HepG2 (cell line): Measurements from ENCODE around the gene B3GNT8. TPM values are rescaled to one million over a fixed set of nuclear protein-coding genes. Genes with fewer than 3 reads are reported as not detected.

Experiments used
- ARID5B ChIP-seq: IDR thresholded peaks from 2 replicates; pipeline ENCODE4 v1.4.0; 2020; ENCODE audit warnings: mild to moderate bottlenecking, missing genetic modification reagents
- DRAP1 ChIP-seq: IDR thresholded peaks from 2 replicates; pipeline ENCODE4 v1.6.1; 2016; ENCODE audit warnings: missing genetic modification reagents, missing compliant biosample characterization
- ELF3 ChIP-seq: IDR thresholded peaks from 2 replicates; pipeline ENCODE4 v1.6.1; 2016; ENCODE audit warnings: missing genetic modification reagents, missing compliant biosample characterization
- FOXO1 ChIP-seq: sonication (generic); formaldehyde crosslinking; IDR thresholded peaks from 2 replicates; pipeline ENCODE4 v1.4.0; 2020; ENCODE audit warnings: missing genetic modification reagents
- IRF2 ChIP-seq: IDR thresholded peaks from 2 replicates; pipeline ENCODE4 v1.6.1; 2018; ENCODE audit warnings: missing genetic modification reagents, missing compliant biosample characterization
- MBNL3 ChIP-seq: fragments of 250-450 bp; sonication (Bioruptor Pico); conservative IDR thresholded peaks from 2 replicates; pipeline ENCODE4 v1.8.0; 2022; ENCODE audit warnings: mild to moderate bottlenecking, inconsistent platforms
- NFKB2 ChIP-seq: sonication (generic); formaldehyde crosslinking; IDR thresholded peaks from 2 replicates; pipeline ENCODE4 v1.4.0; 2020; ENCODE audit warnings: missing genetic modification reagents, borderline replicate concordance
- NONO ChIP-seq, 2 experiments: fragments of 450-650 bp in 1 of 2; sonication (generic) in 1 of 2; formaldehyde crosslinking in 1 of 2; IDR thresholded peaks in 1 of 2; conservative IDR thresholded peaks in 1 of 2; 2 replicates each; pipeline versions ENCODE4 v1.6.1 to v1.8.0; 2017 to 2022; ENCODE audit warnings: mild to moderate bottlenecking in 1 of 2, missing genetic modification reagents in 1 of 2, moderate library complexity in 1 of 2
- PATZ1 ChIP-seq: sonication (generic); formaldehyde crosslinking; IDR thresholded peaks from 2 replicates; pipeline ENCODE4 v1.4.0; 2020; ENCODE audit warnings: missing genetic modification reagents
- SMARCE1 ChIP-seq: fragments of 450-650 bp; IDR thresholded peaks from 2 replicates; pipeline ENCODE4 v1.6.1; 2017; ENCODE audit warnings: borderline replicate concordance
- STAG1 ChIP-seq: sonication (generic); formaldehyde crosslinking; IDR thresholded peaks from 2 replicates; pipeline ENCODE4 v1.4.0; 2020; ENCODE audit warnings: missing genetic modification reagents
- TMF1 ChIP-seq: sonication (generic); formaldehyde crosslinking; IDR thresholded peaks from 2 replicates; pipeline ENCODE4 v1.8.1; 2022; ENCODE audit warnings: low read depth, missing genetic modification reagents
- XRCC5 ChIP-seq: fragments of 200-400 bp; formaldehyde crosslinking; optimal IDR thresholded peaks from 2 replicates; pipeline ENCODE3; 2017; ENCODE audit warnings: mild to moderate bottlenecking, low read length
- ZNF292 ChIP-seq: sonication (generic); formaldehyde crosslinking; IDR thresholded peaks from 2 replicates; pipeline ENCODE4 v1.8.1; 2022; ENCODE audit warnings: mild to moderate bottlenecking, low read depth, missing genetic modification reagents, borderline replicate concordance
- ZNF331 ChIP-seq: sonication (generic); formaldehyde crosslinking; IDR thresholded peaks from 2 replicates; pipeline ENCODE4 v1.4.0; 2020; ENCODE audit warnings: missing genetic modification reagents
- ZNF335 ChIP-seq: sonication (generic); formaldehyde crosslinking; IDR thresholded peaks from 2 replicates; pipeline ENCODE4 v1.4.0; 2020; ENCODE audit warnings: missing genetic modification reagents
- ZNF792 ChIP-seq: IDR thresholded peaks from 2 replicates; pipeline ENCODE4 v1.6.1; 2016
- polyA plus RNA-seq, 8 experiments: library from polyadenylated mRNA; depleted of rRNA in 3 of 8; stranded (reverse) in 7 of 8; unstranded in 1 of 8; fragments of >200 nt; fragmentation: Illumina TruSeq in 4 of 8; extraction: Trizol in 4 of 8; gene quantifications; 2 replicates each; pipeline versions ENCODE4 v1.2.1 to v1.2.3, GENCODE V29; 2011 to 2016; ENCODE audit warnings: low read depth in 4 of 8, missing spikeins in 1 of 8, mixed read lengths in 1 of 8; ENCODE audit not compliant: insufficient read depth in 1 of 8
- total RNA-seq, 5 experiments: library from RNA; depleted of rRNA; stranded (reverse); fragments of >200 nt; fragmentation: Illumina TruSeq; extraction: Trizol; gene quantifications; 2 replicates each; pipeline ENCODE4 v1.2.3, GENCODE V29; 2016; ENCODE audit warnings: low read depth in 1 of 5
- TF ChIP-seq, protein P1 (sequence below): sonication (generic); formaldehyde crosslinking; IDR thresholded peaks from 2 replicates; pipeline ENCODE4 v1.5.0; 2020; ENCODE audit warnings: mild to moderate bottlenecking, low read depth, missing genetic modification reagents, borderline replicate concordance
- TF ChIP-seq, protein P2 (sequence below): IDR thresholded peaks from 2 replicates; pipeline ENCODE4 v1.6.1; 2016; ENCODE audit warnings: low read depth, borderline replicate concordance
- TF ChIP-seq, protein P3 (sequence below): sonication (generic); formaldehyde crosslinking; IDR thresholded peaks from 2 replicates; pipeline ENCODE4 v1.9.0; 2022; ENCODE audit warnings: missing genetic modification reagents, mild to moderate bottlenecking, borderline replicate concordance

Gene B3GNT8
- total and polyA plus RNA-seq, 2 of the 13 experiments (the other 11 are each of a cell fraction or from before 2014, with no cell fraction given): 0.26 to 1.9 TPM

GRCh38 chr19:41449079-41449864, 22.1 kb upstream of the B3GNT8 start (continued):
- TF ChIP-seq ARID5B (CRISPR knock-in tag) (peak; percentile 32; the same call in 1 of the 2 replicates), ZNF335 (CRISPR knock-in tag) (0 out of 2 replicates have a peak, but pooled peaks have one; percentile 48), PATZ1 (0 out of 2 replicates have a peak, but pooled peaks have one; percentile 28), ZNF292 (CRISPR knock-in tag) (no peak), ZNF792 (CRISPR knock-in tag) (0 out of 2 replicates have a peak, but pooled peaks have one; percentile 35), DRAP1 (CRISPR knock-in tag) (0 out of 2 replicates have a peak, but pooled peaks have one; percentile 27), ELF3 (CRISPR knock-in tag) (0 out of 2 replicates have a peak, but pooled peaks have one; percentile 30), TMF1 (CRISPR knock-in tag) (no peak), ZNF331 (CRISPR knock-in tag) (peak; percentile 54; the same call in 1 of the 2 replicates), MBNL3 (no peak), NFKB2 (CRISPR knock-in tag) (no peak), FOXO1 (0 out of 2 replicates have a peak, but pooled peaks have one; percentile 33), STAG1 (peak; percentile 88), SMARCE1 (no peak), NONO (IDR thresholded peaks at IDR 0.05) (no peak), NONO (CRISPR knock-in tag; conservative IDR thresholded peaks at IDR 0.05) (0 out of 2 replicates have a peak, but pooled peaks have one; percentile 29), IRF2 (CRISPR knock-in tag) (0 out of 2 replicates have a peak, but pooled peaks have one; percentile 47), XRCC5 (peak; percentile 55)
- TF ChIP-seq, protein P1, sequence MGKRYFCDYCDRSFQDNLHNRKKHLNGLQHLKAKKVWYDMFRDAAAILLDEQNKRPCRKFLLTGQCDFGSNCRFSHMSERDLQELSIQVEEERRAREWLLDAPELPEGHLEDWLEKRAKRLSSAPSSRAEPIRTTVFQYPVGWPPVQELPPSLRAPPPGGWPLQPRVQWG: no peak
- TF ChIP-seq, protein P2, sequence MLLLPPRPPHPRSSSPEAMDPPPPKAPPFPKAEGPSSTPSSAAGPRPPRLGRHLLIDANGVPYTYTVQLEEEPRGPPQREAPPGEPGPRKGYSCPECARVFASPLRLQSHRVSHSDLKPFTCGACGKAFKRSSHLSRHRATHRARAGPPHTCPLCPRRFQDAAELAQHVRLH (CRISPR knock-in tag): 0 out of 2 replicates have a peak, but pooled peaks have one; percentile 23
- TF ChIP-seq, protein P3, sequence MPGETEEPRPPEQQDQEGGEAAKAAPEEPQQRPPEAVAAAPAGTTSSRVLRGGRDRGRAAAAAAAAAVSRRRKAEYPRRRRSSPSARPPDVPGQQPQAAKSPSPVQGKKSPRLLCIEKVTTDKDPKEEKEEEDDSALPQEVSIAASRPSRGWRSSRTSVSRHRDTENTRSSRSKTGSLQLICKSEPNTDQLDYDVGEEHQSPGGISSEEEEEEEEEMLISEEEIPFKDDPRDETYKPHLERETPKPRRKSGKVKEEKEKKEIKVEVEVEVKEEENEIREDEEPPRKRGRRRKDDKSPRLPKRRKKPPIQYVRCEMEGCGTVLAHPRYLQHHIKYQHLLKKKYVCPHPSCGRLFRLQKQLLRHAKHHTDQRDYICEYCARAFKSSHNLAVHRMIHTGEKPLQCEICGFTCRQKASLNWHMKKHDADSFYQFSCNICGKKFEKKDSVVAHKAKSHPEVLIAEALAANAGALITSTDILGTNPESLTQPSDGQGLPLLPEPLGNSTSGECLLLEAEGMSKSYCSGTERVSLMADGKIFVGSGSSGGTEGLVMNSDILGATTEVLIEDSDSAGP (CRISPR knock-in tag): 0 out of 2 replicates have a peak, but pooled peaks have one; percentile 25
